Lower leg skin (tissue), 4 donors: ENCODE data around the gene BAHCC1. TPM values are rescaled to one million over a fixed set of nuclear protein-coding genes. Genes with fewer than 3 reads are reported as not detected.

Source experiments
- DNase-seq, 2 donors: peaks; one replicate each; pipeline ENCODE4 v3.0.0-alpha.2; 2019; ENCODE audit warnings: low spot score in 2 of 2
- H3K4me3 ChIP-seq: fragments of 200-600 bp; sonication (generic); 2 replicates; pipeline ENCODE4 v1.5.1; 2017; ENCODE audit warnings: mild to moderate bottlenecking, low read depth; ENCODE audit not compliant: poor library complexity, severe bottlenecking
- POLR2A ChIP-seq, 2 donors: fragments of 450-650 bp; IDR thresholded peaks; one replicate each; pipeline ENCODE4 v1.6.1; 2016 to 2017; ENCODE audit warnings: antibody characterized with exemption in 2 of 2, mild to moderate bottlenecking in 1 of 2, moderate library complexity in 1 of 2
- WGBS, 2 donors: methylation state at CpG; one replicate each; pipeline ENCODE4 v1.1.5; 2018; 5-methylcytosine and 5-hydroxymethylcytosine counted together
- intact Hi-C: fragments of 100-400 bp; cut with DNase I; formaldehyde crosslinking; loops from one replicate; pipeline ENCODE4 v1.15.0; 2023; ENCODE audit warnings: low total_unique reads
- microRNA-seq, 2 donors: library from miRNA; unstranded; fragments of <30 nt; microRNA quantifications; one replicate each; pipeline ENCODE4, GENCODE V29; 2016; ENCODE audit warnings: borderline replicate concordance in 2 of 2, borderline number of aligned reads in 1 of 2
- total RNA-seq, 4 donors: library from RNA; depleted of rRNA; stranded (reverse); fragments of >200 nt; gene quantifications; one replicate each; pipeline ENCODE4 v1.1.0, GENCODE V29; 2016
- TF ChIP-seq, protein P1 (sequence below), 3 donors: fragments of 450-650 bp; IDR thresholded peaks; one replicate each; pipeline ENCODE4 v1.5.1; 2016; ENCODE audit warnings: antibody characterized with exemption in 3 of 3, mild to moderate bottlenecking in 3 of 3, moderate library complexity in 2 of 3

BAHCC1 gene
- total RNA-seq, 4 donors from 2014 or later = 4.1 to 14.2 (median 10.0) TPM

DNA sequence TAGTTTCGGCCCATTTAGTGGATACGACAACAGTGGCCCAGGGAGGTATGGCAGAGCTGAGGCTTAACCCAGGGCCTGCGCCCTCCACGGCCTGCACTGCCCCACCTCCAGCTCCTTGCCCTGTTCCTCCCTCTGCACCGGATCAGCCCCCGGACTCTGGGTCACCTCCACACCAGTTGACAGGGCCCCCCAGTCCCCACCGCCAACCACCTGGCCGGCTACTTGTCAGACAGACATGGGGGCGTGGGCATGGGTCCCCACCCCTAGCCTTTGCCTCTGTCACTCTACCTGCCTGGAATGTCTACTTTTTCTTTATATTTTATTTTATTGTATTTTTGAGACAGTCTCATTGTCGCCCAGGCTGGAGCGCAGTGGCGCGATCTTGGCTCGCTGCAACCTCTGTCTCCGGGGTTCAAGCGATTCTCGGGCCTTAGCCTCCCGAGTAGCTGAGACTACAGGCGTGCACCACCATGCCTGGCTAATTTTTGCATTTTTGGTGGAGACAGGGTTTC, 120.3 kb downstream of the BAHCC1 start:
- intact Hi-C loops = no loop called here
- DNase-seq = no peak
- no peak for TF ChIP-seq POLR2A (IDR thresholded peaks at IDR 0.05)
- TF ChIP-seq, protein P1, sequence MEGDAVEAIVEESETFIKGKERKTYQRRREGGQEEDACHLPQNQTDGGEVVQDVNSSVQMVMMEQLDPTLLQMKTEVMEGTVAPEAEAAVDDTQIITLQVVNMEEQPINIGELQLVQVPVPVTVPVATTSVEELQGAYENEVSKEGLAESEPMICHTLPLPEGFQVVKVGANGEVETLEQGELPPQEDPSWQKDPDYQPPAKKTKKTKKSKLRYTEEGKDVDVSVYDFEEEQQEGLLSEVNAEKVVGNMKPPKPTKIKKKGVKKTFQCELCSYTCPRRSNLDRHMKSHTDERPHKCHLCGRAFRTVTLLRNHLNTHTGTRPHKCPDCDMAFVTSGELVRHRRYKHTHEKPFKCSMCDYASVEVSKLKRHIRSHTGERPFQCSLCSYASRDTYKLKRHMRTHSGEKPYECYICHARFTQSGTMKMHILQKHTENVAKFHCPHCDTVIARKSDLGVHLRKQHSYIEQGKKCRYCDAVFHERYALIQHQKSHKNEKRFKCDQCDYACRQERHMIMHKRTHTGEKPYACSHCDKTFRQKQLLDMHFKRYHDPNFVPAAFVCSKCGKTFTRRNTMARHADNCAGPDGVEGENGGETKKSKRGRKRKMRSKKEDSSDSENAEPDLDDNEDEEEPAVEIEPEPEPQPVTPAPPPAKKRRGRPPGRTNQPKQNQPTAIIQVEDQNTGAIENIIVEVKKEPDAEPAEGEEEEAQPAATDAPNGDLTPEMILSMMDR (IDR thresholded peaks at IDR 0.05) = no peak
- WGBS, 2 donors = 59 to 62% methylated on average over 19 of the region's 19 CpGs
- H3K4me3 ChIP-seq = peak overlapping the region; percentile 66

Small RNAs within 50 kb of the gene (microRNA-seq; reads per million reads assigned to microRNA genes)
- gene MIR3186 (0 reads per million in 2 donors), gene MIR4740 (0 to 1.1 reads per million in 2 donors)

Other genes starting within 250 kb of the BAHCC1 start
- not detected for gene PVALEF, start 229.9 kb upstream of the BAHCC1 start, total RNA-seq
- gene AATK, start 229.2 kb upstream of the BAHCC1 start, total RNA-seq = 1 to 10 TPM in 3 of 4 donors, under 1 TPM in 1; 0.81 to 3.5 (median 2.2) TPM
- gene CEP131, start 172.5 kb upstream of the BAHCC1 start, total RNA-seq = 10 to 100 TPM in 1 of 4 donors, 1 to 10 TPM in 3; 4.3 to 12.9 (median 8.4) TPM
- 100 to 1,000 TPM in 1 of 4 donors, 10 to 100 TPM in 3; 40.7 to 104 (median 62.6) TPM for gene TEPSIN, start 156.4 kb upstream of the BAHCC1 start, total RNA-seq
- gene NDUFAF8, start 156.1 kb upstream of the BAHCC1 start, total RNA-seq = 10 to 100 TPM; 10.0 to 30.4 (median 15.9) TPM
- gene SLC38A10, start 100.2 kb upstream of the BAHCC1 start, total RNA-seq = 100 to 1,000 TPM in 1 of 4 donors, 10 to 100 TPM in 3; 47.5 to 100 (median 73.3) TPM
- gene ACTG1, start 117.3 kb downstream of the BAHCC1 start, total RNA-seq = 1,000 to 10,000 TPM; 3,349 to 4,521 (median 4,085) TPM
- gene FSCN2, start 132.9 kb downstream of the BAHCC1 start, total RNA-seq = 1 to 10 TPM in 3 of 4 donors, under 1 TPM in 1; 0.46 to 2.7 (median 1.8) TPM
- 10 to 100 TPM; 19.4 to 34.3 (median 28.4) TPM for gene FAAP100, start 156.9 kb downstream of the BAHCC1 start, total RNA-seq
- gene NPLOC4, start 241.7 kb downstream of the BAHCC1 start, total RNA-seq = 10 to 100 TPM; 49.3 to 78.7 (median 67.8) TPM
- 1 to 10 TPM in 2 of 4 donors, under 1 TPM in 1, not detected in 1; 0.57 to 2.5 (median 1.6) TPM for gene TSPAN10, start 241.7 kb downstream of the BAHCC1 start, total RNA-seq